Right renal pelvis (tissue), 4 donors: ENCODE data around the gene ANKRD35. TPM values are rescaled to one million over a fixed set of nuclear protein-coding genes. Genes with fewer than 3 reads are reported as not detected.
"Not testable (repeated sequence)": the region's sequence is repeated elsewhere in the genome, so short reads cannot be mapped to it uniquely, and the experiment has no call there.

Source experiments
- DNase-seq, 4 donors: peaks; one replicate each; pipeline ENCODE4 v3.0.0-alpha.2; 2013; ENCODE audit warnings: low read depth in 4 of 4, low spot score in 3 of 4, missing footprints in 1 of 4
- polyA plus RNA-seq, 4 donors: library from polyadenylated mRNA; unstranded; fragments of 120-200 nt; gene quantifications; one replicate each; pipeline ENCODE4 v1.2.1, GENCODE V29; 2013; ENCODE audit not compliant: insufficient read length in 4 of 4

ANKRD35 gene
- polyA plus RNA-seq, 4 donors = 1.6 to 2.8 (median 2.1) TPM

- DNase-seq = not testable (repeated sequence)
Observed at GRCh38 chr1:145822779-145823331, 62.8 kb downstream of the ANKRD35 start.

GRCh38 chr1:145818095-145818494 lies 67.6 kb downstream of the ANKRD35 start:
- not testable (repeated sequence) for DNase-seq

Other genes with a start within 250 kb of the ANKRD35 start
- gene PDZK1, start 178.5 kb downstream of the ANKRD35 start, polyA plus RNA-seq = 100 to 1,000 TPM; 150 to 206 (median 185) TPM
- under 1 TPM; 0.69 to 0.84 (median 0.78) TPM for gene CD160, start 166.4 kb downstream of the ANKRD35 start, polyA plus RNA-seq
- 10 to 100 TPM; 12.6 to 18.0 (median 16.9) TPM for gene RNF115, start 61.8 kb downstream of the ANKRD35 start, polyA plus RNA-seq
- 10 to 100 TPM; 34.8 to 36.1 (median 35.1) TPM for gene POLR3C, start 61.7 kb downstream of the ANKRD35 start, polyA plus RNA-seq
- 1 to 10 TPM; 6.1 to 7.3 (median 6.8) TPM for gene NUDT17, start 40.2 kb downstream of the ANKRD35 start, polyA plus RNA-seq
- 10 to 100 TPM; 52.9 to 56.8 (median 54.7) TPM for gene PIAS3, start 26.8 kb downstream of the ANKRD35 start, polyA plus RNA-seq
- gene ITGA10, start 24.2 kb upstream of the ANKRD35 start, polyA plus RNA-seq = under 1 TPM; 0.80 to 0.91 (median 0.82) TPM
- gene PEX11B, start 32.9 kb upstream of the ANKRD35 start, polyA plus RNA-seq = 10 to 100 TPM; 52.7 to 64.8 (median 63.1) TPM
- gene RBM8A, start 41.6 kb upstream of the ANKRD35 start, polyA plus RNA-seq = 100 to 1,000 TPM; 191 to 214 (median 201) TPM
- 10 to 100 TPM; 25.3 to 31.2 (median 29.2) TPM for gene LIX1L, start 72.2 kb upstream of the ANKRD35 start, polyA plus RNA-seq
- under 1 TPM; 0.54 to 0.76 (median 0.71) TPM for gene ANKRD34A, start 78.7 kb upstream of the ANKRD35 start, polyA plus RNA-seq
- gene POLR3GL, start 78.8 kb upstream of the ANKRD35 start, polyA plus RNA-seq = 10 to 100 TPM; 33.7 to 40.0 (median 36.1) TPM
- gene TXNIP, start 110.7 kb upstream of the ANKRD35 start, polyA plus RNA-seq = 100 to 1,000 TPM; 423 to 571 (median 523) TPM
- gene HJV, start 135.9 kb upstream of the ANKRD35 start, polyA plus RNA-seq = under 1 TPM in 2 of 4 donors, not detected in 2; 0.13 TPM